ENCODE data around the gene NFATC2IP.
A peak's percentile ranks its signal among the peaks of the same experiment; 100 is the strongest.

NFATC2IP gene

GRCh38 chr16:28946681-28947080 lies 4.1 kb upstream of the NFATC2IP start:
- Mint-ChIP-seq H3K9me3 (no peaks in the 10 kb centered on the region), H3K27me3 (ENCODE audit: low read depth, poor library complexity) (peaks cover 16% of the 10 kb centered on the region), H3K4me3 (no peak overlapping the region), H3K27ac (no peak overlapping the region), H3K36me3 (ENCODE audit: low read depth) (no peaks in the 10 kb centered on the region), H3K4me1 (peaks cover 31% of the 10 kb centered on the region)
- no peak for DNase-seq
- no peak for TF ChIP-seq CTCF (IDR thresholded peaks at IDR 0.05)

GRCh38 chr16:28951410-28951943 lies 740 bp downstream of the NFATC2IP start:
- Mint-ChIP-seq H3K27me3 (ENCODE audit: low read depth, poor library complexity) (peaks cover 16% of the 10 kb centered on the region), H3K9me3 (no peaks in the 10 kb centered on the region), H3K36me3 (ENCODE audit: low read depth) (peaks cover 34% of the 10 kb centered on the region), H3K4me3 (peak overlapping the region; percentile 98), H3K4me1 (peaks cover 23% of the 10 kb centered on the region), H3K27ac (peak overlapping the region; percentile 79)
- TF ChIP-seq CTCF (IDR thresholded peaks at IDR 0.05) = no peak
- no peak for DNase-seq

GRCh38 chr16:28958216-28958615 lies 7.5 kb downstream of the NFATC2IP start:
- no peaks in the 10 kb centered on the region for H3K27me3 Mint-ChIP-seq (ENCODE audit: low read depth, poor library complexity)
- TF ChIP-seq CTCF (IDR thresholded peaks at IDR 0.05) = no peak
- H3K9me3 Mint-ChIP-seq = no peaks in the 10 kb centered on the region
- no peaks in the 10 kb centered on the region for H3K4me1 Mint-ChIP-seq
- H3K27ac Mint-ChIP-seq = no peak overlapping the region
- no peak overlapping the region for H3K4me3 Mint-ChIP-seq
- DNase-seq = no peak
- H3K36me3 Mint-ChIP-seq (ENCODE audit: low read depth) = peaks cover 74% of the 10 kb centered on the region

GRCh38 chr16:28958836-28959235 lies 8.1 kb downstream of the NFATC2IP start:
- DNase-seq = no peak
- no peaks in the 10 kb centered on the region for H3K9me3 Mint-ChIP-seq
- H3K36me3 Mint-ChIP-seq (ENCODE audit: low read depth) = peaks cover 75% of the 10 kb centered on the region
- no peak for TF ChIP-seq CTCF (IDR thresholded peaks at IDR 0.05)
- no peaks in the 10 kb centered on the region for H3K27me3 Mint-ChIP-seq (ENCODE audit: low read depth, poor library complexity)
- no peak overlapping the region for H3K4me3 Mint-ChIP-seq
- no peaks in the 10 kb centered on the region for H3K4me1 Mint-ChIP-seq
- no peak overlapping the region for H3K27ac Mint-ChIP-seq

- no peak for DNase-seq
- no peaks in the 10 kb centered on the region for H3K9me3 Mint-ChIP-seq
- H3K4me3 Mint-ChIP-seq = no peak overlapping the region
- no peaks in the 10 kb centered on the region for H3K4me1 Mint-ChIP-seq
- no peaks in the 10 kb centered on the region for H3K27me3 Mint-ChIP-seq (ENCODE audit: low read depth, poor library complexity)
- no peak for TF ChIP-seq CTCF (IDR thresholded peaks at IDR 0.05)
- no peak overlapping the region for H3K27ac Mint-ChIP-seq
- peaks cover 56% of the 10 kb centered on the region for H3K36me3 Mint-ChIP-seq (ENCODE audit: low read depth)
Observed at GRCh38 chr16:28964072-28964471, 13.3 kb downstream of the NFATC2IP start.

GRCh38 chr16:28964496-28964895 lies 13.8 kb downstream of the NFATC2IP start:
- no peak for DNase-seq
- Mint-ChIP-seq H3K4me3 (no peak overlapping the region), H3K4me1 (no peaks in the 10 kb centered on the region), H3K27me3 (ENCODE audit: low read depth, poor library complexity) (no peaks in the 10 kb centered on the region), H3K36me3 (ENCODE audit: low read depth) (peaks cover 53% of the 10 kb centered on the region), H3K27ac (no peak overlapping the region), H3K9me3 (no peaks in the 10 kb centered on the region)
- no peak for TF ChIP-seq CTCF (IDR thresholded peaks at IDR 0.05)

Data from nephron progenitor cell (in vitro differentiated cells).